Measurements from ENCODE around the gene RETREG2. TPM values are rescaled to one million over a fixed set of nuclear protein-coding genes. Genes with fewer than 3 reads are reported as not detected.

RETREG2 gene
- polyA plus RNA-seq, 1 donor from 2014 or later = 156 TPM

DNA sequence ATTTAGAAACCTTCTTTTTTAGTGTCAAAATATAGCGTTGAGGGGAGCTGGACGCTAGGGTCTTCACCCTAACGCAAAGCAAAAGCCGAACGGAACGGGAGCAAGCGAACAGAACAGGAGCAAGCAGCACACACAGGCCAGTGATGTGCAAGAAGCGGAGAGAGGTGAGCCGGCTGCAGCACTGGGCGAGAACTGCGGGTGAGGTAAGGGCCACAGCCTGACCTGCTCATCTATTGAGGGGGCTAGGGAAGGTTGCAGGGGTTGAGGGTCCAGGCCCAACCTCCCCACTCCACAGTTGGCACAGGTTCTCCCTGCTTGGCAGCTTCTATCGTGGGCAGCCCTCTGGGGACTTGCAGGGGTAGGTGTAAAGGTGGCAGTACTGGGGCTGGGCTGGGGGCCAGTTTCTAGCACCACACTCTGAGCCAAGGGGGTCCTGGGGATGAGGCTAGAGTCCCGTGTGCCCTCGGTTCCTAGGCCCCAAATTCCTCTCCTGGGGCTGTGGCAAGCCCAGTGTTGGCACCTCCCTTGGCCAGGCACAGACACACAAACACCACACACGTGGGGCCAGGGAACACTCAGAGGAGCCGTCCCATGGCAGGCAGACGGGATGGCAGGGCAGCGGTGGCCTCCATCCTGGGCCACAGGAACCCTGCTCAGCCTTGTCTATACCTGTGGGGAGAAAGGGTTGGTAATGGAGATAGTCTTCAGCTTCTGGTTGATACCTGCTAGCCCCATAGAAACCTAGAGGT, 41.9 kb downstream of the RETREG2 start:
- no peaks in the 10 kb centered on the region for H3K9me2 ChIP-seq (ENCODE audit: insufficient read depth, low read length)
- TF ChIP-seq, protein P1, sequence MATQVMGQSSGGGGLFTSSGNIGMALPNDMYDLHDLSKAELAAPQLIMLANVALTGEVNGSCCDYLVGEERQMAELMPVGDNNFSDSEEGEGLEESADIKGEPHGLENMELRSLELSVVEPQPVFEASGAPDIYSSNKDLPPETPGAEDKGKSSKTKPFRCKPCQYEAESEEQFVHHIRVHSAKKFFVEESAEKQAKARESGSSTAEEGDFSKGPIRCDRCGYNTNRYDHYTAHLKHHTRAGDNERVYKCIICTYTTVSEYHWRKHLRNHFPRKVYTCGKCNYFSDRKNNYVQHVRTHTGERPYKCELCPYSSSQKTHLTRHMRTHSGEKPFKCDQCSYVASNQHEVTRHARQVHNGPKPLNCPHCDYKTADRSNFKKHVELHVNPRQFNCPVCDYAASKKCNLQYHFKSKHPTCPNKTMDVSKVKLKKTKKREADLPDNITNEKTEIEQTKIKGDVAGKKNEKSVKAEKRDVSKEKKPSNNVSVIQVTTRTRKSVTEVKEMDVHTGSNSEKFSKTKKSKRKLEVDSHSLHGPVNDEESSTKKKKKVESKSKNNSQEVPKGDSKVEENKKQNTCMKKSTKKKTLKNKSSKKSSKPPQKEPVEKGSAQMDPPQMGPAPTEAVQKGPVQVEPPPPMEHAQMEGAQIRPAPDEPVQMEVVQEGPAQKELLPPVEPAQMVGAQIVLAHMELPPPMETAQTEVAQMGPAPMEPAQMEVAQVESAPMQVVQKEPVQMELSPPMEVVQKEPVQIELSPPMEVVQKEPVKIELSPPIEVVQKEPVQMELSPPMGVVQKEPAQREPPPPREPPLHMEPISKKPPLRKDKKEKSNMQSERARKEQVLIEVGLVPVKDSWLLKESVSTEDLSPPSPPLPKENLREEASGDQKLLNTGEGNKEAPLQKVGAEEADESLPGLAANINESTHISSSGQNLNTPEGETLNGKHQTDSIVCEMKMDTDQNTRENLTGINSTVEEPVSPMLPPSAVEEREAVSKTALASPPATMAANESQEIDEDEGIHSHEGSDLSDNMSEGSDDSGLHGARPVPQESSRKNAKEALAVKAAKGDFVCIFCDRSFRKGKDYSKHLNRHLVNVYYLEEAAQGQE (IDR thresholded peaks at IDR 0.05; ENCODE audit: borderline replicate concordance) = no peak
- no peak overlapping the region for H3K4me2 ChIP-seq (ENCODE audit: low read length)
- H3K9me3 ChIP-seq (ENCODE audit: low read length) = no peaks in the 10 kb centered on the region
- H3K36me3 ChIP-seq (ENCODE audit: insufficient read depth, low read length) = no peaks in the 10 kb centered on the region
- no peaks in the 10 kb centered on the region for H3K27me3 ChIP-seq (ENCODE audit: insufficient read depth, low read depth, low read length)
- H4K20me1 ChIP-seq (ENCODE audit: insufficient read depth) = no peaks in the 10 kb centered on the region
- H2AFZ ChIP-seq (ENCODE audit: low read depth, low read length) = no peak overlapping the region
- no peaks in the 10 kb centered on the region for H3F3A ChIP-seq (ENCODE audit: insufficient read depth, low read length, poor library complexity, severe bottlenecking)
- no peaks in the 10 kb centered on the region for H3K79me2 ChIP-seq (replicated peaks; ENCODE audit: insufficient read depth, low read length)
- H3K9ac ChIP-seq (ENCODE audit: low read length) = no peak overlapping the region
- no peak overlapping the region for H3K4me3 ChIP-seq (ENCODE audit: low read length)
- no peak overlapping the region for H3K27ac ChIP-seq (ENCODE audit: low read length)

DNA sequence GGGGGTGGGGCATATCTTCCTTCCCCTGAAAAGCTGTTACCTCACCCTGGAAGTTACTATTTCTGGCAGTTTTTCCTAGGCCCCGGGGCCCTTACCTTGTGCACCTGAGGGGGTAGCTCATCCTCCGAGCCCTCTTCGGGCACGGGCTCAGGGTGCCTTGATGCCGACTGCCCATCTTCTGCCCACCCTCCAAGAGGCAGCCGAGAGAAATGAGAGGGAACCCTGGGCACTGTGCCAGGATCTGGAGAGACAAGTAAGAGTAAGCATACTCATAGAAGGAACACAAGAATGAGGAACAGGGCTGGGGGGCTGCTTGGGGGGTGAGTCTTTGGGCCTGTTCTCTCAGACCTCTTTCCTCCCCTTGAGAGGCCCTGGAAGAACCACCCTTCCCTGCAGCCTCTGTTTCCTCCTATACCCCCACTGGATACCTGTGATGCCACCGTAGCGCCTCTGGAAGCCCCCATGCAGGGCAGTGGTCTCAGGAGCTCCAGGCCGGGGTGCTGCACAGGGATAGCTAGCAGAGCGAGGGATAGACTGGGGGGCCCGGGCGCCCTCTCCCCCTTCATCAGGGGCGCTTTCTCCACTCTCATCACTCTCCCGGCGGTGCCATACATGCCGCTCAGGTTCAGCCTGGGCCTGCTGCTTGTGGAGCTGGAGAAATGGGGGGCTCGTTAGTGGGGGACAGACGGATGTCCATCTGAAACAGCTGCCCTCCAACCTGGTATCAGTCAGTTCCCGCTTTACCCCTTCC, 42.8 kb downstream of the RETREG2 start:
- Histone ChIP-seq H3K9me3 (ENCODE audit: low read length) (no peaks in the 10 kb centered on the region), H2AFZ (ENCODE audit: low read depth, low read length) (no peak overlapping the region), H3K4me3 (ENCODE audit: low read length) (no peak overlapping the region), H3K4me2 (ENCODE audit: low read length) (no peak overlapping the region), H3K9me2 (ENCODE audit: insufficient read depth, low read length) (no peaks in the 10 kb centered on the region), H3K36me3 (ENCODE audit: insufficient read depth, low read length) (no peaks in the 10 kb centered on the region), H3K9ac (ENCODE audit: low read length) (no peak overlapping the region), H4K20me1 (ENCODE audit: insufficient read depth) (no peaks in the 10 kb centered on the region), H3F3A (ENCODE audit: insufficient read depth, low read length, poor library complexity, severe bottlenecking) (no peaks in the 10 kb centered on the region), H3K79me2 (replicated peaks; ENCODE audit: insufficient read depth, low read length) (no peaks in the 10 kb centered on the region), H3K27me3 (ENCODE audit: insufficient read depth, low read depth, low read length) (no peaks in the 10 kb centered on the region), H3K27ac (ENCODE audit: low read length) (no peak overlapping the region)
- TF ChIP-seq EP300 (conservative IDR thresholded peaks at IDR 0.05; ENCODE audit: poor library complexity, severe bottlenecking) (no peak), POLR2AphosphoS5 (IDR thresholded peaks at IDR 0.05) (no peak), EZH2 (IDR thresholded peaks at IDR 0.05; ENCODE audit: borderline replicate concordance, insufficient read depth, low read length, poor library complexity, severe bottlenecking) (no peak)

DNA sequence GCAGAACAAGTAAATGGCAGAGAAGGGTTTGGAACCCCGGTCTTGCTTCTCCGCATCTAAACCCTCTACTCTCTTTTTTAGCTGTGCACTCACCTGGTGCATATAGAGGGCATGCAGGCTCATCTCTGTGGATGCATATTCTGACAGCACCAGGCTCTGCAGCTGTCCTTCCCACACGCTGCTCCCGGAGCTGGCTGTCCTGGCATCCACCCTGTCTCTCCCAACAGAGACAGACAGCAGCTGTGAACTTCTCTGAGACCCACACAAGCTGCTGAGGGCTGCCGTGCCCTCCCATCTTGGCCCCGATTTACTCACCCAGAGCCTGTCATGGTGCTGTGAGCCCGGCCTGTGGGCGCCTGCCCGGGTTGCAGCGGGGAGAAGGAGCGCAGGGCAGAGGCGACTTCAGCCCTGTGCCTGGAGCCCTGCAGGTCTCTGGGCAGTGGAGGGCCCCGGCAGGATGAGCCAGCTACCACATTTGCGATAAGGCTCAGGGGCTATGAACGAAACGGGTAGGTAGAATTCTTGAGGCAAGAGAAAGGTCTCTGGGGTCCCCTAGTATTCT, 44.0 kb downstream of the RETREG2 start:
- no peak overlapping the region for H3K4me3 ChIP-seq (ENCODE audit: low read length)
- H2AFZ ChIP-seq (ENCODE audit: low read depth, low read length) = no peak overlapping the region
- H4K20me1 ChIP-seq (ENCODE audit: insufficient read depth) = no peaks in the 10 kb centered on the region
- H3K9me2 ChIP-seq (ENCODE audit: insufficient read depth, low read length) = no peaks in the 10 kb centered on the region
- H3K79me2 ChIP-seq (replicated peaks; ENCODE audit: insufficient read depth, low read length) = no peaks in the 10 kb centered on the region
- H3K4me2 ChIP-seq (ENCODE audit: low read length) = no peak overlapping the region
- no peaks in the 10 kb centered on the region for H3K27me3 ChIP-seq (ENCODE audit: insufficient read depth, low read depth, low read length)
- no peak for TF ChIP-seq TAF1 (IDR thresholded peaks at IDR 0.05; ENCODE audit: low read depth)
- TF ChIP-seq, protein P2, sequence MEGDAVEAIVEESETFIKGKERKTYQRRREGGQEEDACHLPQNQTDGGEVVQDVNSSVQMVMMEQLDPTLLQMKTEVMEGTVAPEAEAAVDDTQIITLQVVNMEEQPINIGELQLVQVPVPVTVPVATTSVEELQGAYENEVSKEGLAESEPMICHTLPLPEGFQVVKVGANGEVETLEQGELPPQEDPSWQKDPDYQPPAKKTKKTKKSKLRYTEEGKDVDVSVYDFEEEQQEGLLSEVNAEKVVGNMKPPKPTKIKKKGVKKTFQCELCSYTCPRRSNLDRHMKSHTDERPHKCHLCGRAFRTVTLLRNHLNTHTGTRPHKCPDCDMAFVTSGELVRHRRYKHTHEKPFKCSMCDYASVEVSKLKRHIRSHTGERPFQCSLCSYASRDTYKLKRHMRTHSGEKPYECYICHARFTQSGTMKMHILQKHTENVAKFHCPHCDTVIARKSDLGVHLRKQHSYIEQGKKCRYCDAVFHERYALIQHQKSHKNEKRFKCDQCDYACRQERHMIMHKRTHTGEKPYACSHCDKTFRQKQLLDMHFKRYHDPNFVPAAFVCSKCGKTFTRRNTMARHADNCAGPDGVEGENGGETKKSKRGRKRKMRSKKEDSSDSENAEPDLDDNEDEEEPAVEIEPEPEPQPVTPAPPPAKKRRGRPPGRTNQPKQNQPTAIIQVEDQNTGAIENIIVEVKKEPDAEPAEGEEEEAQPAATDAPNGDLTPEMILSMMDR (IDR thresholded peaks at IDR 0.05; ENCODE audit: poor library complexity, severe bottlenecking) = no peak
- TF ChIP-seq SMC3 (conservative IDR thresholded peaks at IDR 0.05; ENCODE audit: poor library complexity) = no peak
- TF ChIP-seq RAD21 (conservative IDR thresholded peaks at IDR 0.05) = no peak
- no peak for TF ChIP-seq POLR2AphosphoS5 (IDR thresholded peaks at IDR 0.05)
- TF ChIP-seq, protein P1 (IDR thresholded peaks at IDR 0.05; ENCODE audit: borderline replicate concordance) = no peak
- no peak for TF ChIP-seq MXI1 (conservative IDR thresholded peaks at IDR 0.05; ENCODE audit: poor library complexity, severe bottlenecking)
- no peak for TF ChIP-seq EP300 (conservative IDR thresholded peaks at IDR 0.05; ENCODE audit: poor library complexity, severe bottlenecking)
- no peak for TF ChIP-seq EZH2 (IDR thresholded peaks at IDR 0.05; ENCODE audit: borderline replicate concordance, insufficient read depth, low read length, poor library complexity, severe bottlenecking)
- no peaks in the 10 kb centered on the region for H3F3A ChIP-seq (ENCODE audit: insufficient read depth, low read length, poor library complexity, severe bottlenecking)
- no peak overlapping the region for H3K9ac ChIP-seq (ENCODE audit: low read length)
- no peak overlapping the region for H3K27ac ChIP-seq (ENCODE audit: low read length)
- H3K36me3 ChIP-seq (ENCODE audit: insufficient read depth, low read length) = no peaks in the 10 kb centered on the region
- H3K9me3 ChIP-seq (ENCODE audit: low read length) = no peaks in the 10 kb centered on the region
